K562 (cell line): ENCODE data around the gene PCMTD2. TPM values are rescaled to one million over a fixed set of nuclear protein-coding genes. Genes with fewer than 3 reads are reported as not detected.

ENCODE experiments used
- ATAC-seq: fragments of 200-7000 bp; cut with Tn5 transposase; 3 replicates; pipeline ENCODE4 v1.9.1; 2020; ENCODE audit warnings: moderate library complexity
- BruUV-seq: library from RNA; stranded (reverse); fragments of 400-500 nt; replicated peaks from 2 replicates; lab custom pipeline; 2021; lab: Mats Ljungman, UMichigan
- CTCF ChIA-PET: fragments of 300-600 bp; formaldehyde crosslinking; extraction: SDS; loops from one replicate; lab custom pipeline; 2021; ENCODE audit warnings: low intra/inter-chr PET ratio; lab: Yijun Ruan, JAX
- POLR2A ChIA-PET: fragments of 300-600, 350-650 bp; sonication (Branson Sonifier 250); formaldehyde crosslinking; extraction: SDS; loops from one replicate; lab custom pipeline; 2021; ENCODE audit warnings: antibody characterized with exemption, inconsistent platforms; lab: Yijun Ruan, JAX
- DNase-seq, 4 experiments: peaks; one replicate each; pipeline versions ENCODE4 v3.0.0 to v3.0.0-alpha.2; 2011 to 2018; ENCODE audit warnings: low spot score in 3 of 4, mixed read lengths in 3 of 4; ENCODE audit errors: extremely low read depth in 1 of 4
- FAIRE-seq: peaks from 2 replicates; lab custom pipeline; 2011; peaks lifted over from hg19 to GRCh38; lab: Jason Lieb, UNC
- H2AFZ ChIP-seq: 2 replicates; pipeline ENCODE4 v1.6.0; 2011; ENCODE audit warnings: low read depth, low read length, control low read depth, inconsistent platforms
- H3K27ac ChIP-seq: fragments of 200-600 bp; 3 replicates; pipeline ENCODE4 v1.8.0; 2011; ENCODE audit warnings: low read depth, mild to moderate bottlenecking, control low read depth, inconsistent platforms, low read length, moderate library complexity, mixed read lengths; ENCODE audit errors: extremely low read depth
- H3K27me3 ChIP-seq, 2 experiments: fragments of 300-600 bp in 1 of 2; 2 replicates in 1 of 2; 3 replicates in 1 of 2; pipeline versions ENCODE4 v1.6.0 to v1.8.0; 2011; ENCODE audit warnings: inconsistent platforms in 2 of 2, low read length in 2 of 2, mild to moderate bottlenecking in 1 of 2, mixed read lengths in 1 of 2, moderate library complexity in 1 of 2; ENCODE audit not compliant: control insufficient read depth in 2 of 2, insufficient read depth in 2 of 2
- H3K36me3 ChIP-seq: fragments of 300-600 bp; 3 replicates; pipeline ENCODE4 v1.8.0; 2011; ENCODE audit warnings: mild to moderate bottlenecking, low read length, inconsistent platforms; ENCODE audit not compliant: control insufficient read depth, insufficient read depth
- H3K4me1 ChIP-seq, 2 experiments: fragments of 200-600 bp in 1 of 2; replicated peaks in 1 of 2; 2 replicates in 1 of 2; 3 replicates in 1 of 2; pipeline versions ENCODE4 v1.5.1 to v1.8.0; 2011; ENCODE audit warnings: inconsistent platforms in 2 of 2, low read length in 2 of 2, mild to moderate bottlenecking in 1 of 2, mixed read lengths in 1 of 2, moderate library complexity in 1 of 2; ENCODE audit not compliant: control insufficient read depth in 2 of 2, insufficient read depth in 2 of 2
- H3K4me2 ChIP-seq: 2 replicates; pipeline ENCODE4 v1.6.1; 2011; ENCODE audit warnings: low read length, control low read depth, inconsistent platforms, mixed read lengths; ENCODE audit not compliant: insufficient read depth
- H3K4me3 ChIP-seq: fragments of 200-600 bp; sonication (generic), shearing (Covaris generic); 2 replicates; pipeline ENCODE4 v1.5.1; 2016; ENCODE audit warnings: control low read depth, inconsistent platforms
- H3K79me2 ChIP-seq: fragments of 200-600 bp; 3 replicates; pipeline ENCODE4 v1.8.0; 2011; ENCODE audit warnings: low read length, inconsistent platforms; ENCODE audit not compliant: control insufficient read depth, insufficient read depth
- H3K9ac ChIP-seq, 2 experiments: 2 replicates each; pipeline versions ENCODE4 v1.6.0 to v1.6.1; 2011; ENCODE audit warnings: low read depth in 2 of 2, low read length in 2 of 2, control low read depth in 1 of 2, inconsistent platforms in 1 of 2, mild to moderate bottlenecking in 1 of 2, mixed read lengths in 1 of 2; ENCODE audit not compliant: insufficient read depth in 1 of 2
- H3K9me1 ChIP-seq: one replicate; pipeline ENCODE4 v1.6.0; 2011; ENCODE audit warnings: inconsistent platforms, mild to moderate bottlenecking, low read length, moderate library complexity; ENCODE audit not compliant: control insufficient read depth, insufficient read depth
- H3K9me3 ChIP-seq: replicated peaks from 2 replicates; pipeline ENCODE4 v1.5.1; 2011; ENCODE audit warnings: low read depth, low read length, inconsistent platforms; ENCODE audit not compliant: control insufficient read depth, insufficient read depth
- H4K20me1 ChIP-seq: replicated peaks from 2 replicates; pipeline ENCODE4 v1.6.1; 2011; ENCODE audit warnings: low read length, inconsistent platforms, mixed read lengths; ENCODE audit not compliant: control insufficient read depth, insufficient read depth
- GTF2A2 ChIP-seq: IDR thresholded peaks from 2 replicates; pipeline ENCODE4 v1.6.1; 2016; ENCODE audit warnings: mild to moderate bottlenecking, missing genetic modification characterization, missing compliant biosample characterization
- NCOR1 ChIP-seq: fragments of 450-650 bp; IDR thresholded peaks from 2 replicates; pipeline ENCODE4 v1.6.1; 2016; ENCODE audit warnings: mild to moderate bottlenecking, moderate library complexity
- SETDB1 ChIP-seq: IDR thresholded peaks from one replicate; pipeline ENCODE4 v1.6.1; 2012; ENCODE audit warnings: low read length, control low read depth, inconsistent platforms
- SIX5 ChIP-seq, 2 experiments: IDR thresholded peaks; 2 replicates each; pipeline ENCODE4 v1.6.1; 2011; ENCODE audit warnings: low read length in 2 of 2, borderline replicate concordance in 1 of 2, low read depth in 1 of 2, mild to moderate bottlenecking in 1 of 2, moderate library complexity in 1 of 2; ENCODE audit not compliant: insufficient read depth in 1 of 2
- TFAP4 ChIP-seq: sonication (generic); formaldehyde crosslinking; IDR thresholded peaks from 2 replicates; pipeline ENCODE4 v1.8.0; 2022; ENCODE audit warnings: missing genetic modification reagents, mild to moderate bottlenecking, moderate library complexity, borderline replicate concordance
- WGBS: fragments of 100-300 bp; shearing (Covaris generic); methylation state at CpG from one replicate; pipeline ENCODE4 v1.1.6; 2016; ENCODE audit warnings: low coverage, mixed read lengths; ENCODE audit not compliant: insufficient coverage; ENCODE audit errors: missing lambda C conversion rate; 5-methylcytosine and 5-hydroxymethylcytosine counted together
- in situ Hi-C: fragments of 300-500 bp; cut with MboI; formaldehyde crosslinking; loops from 4 replicates; pipeline ENCODE4 v1.15.0; 2018; ENCODE audit warnings: inconsistent platforms, mixed read lengths
- intact Hi-C: fragments of 100-400 bp; cut with micrococcal nuclease; formaldehyde crosslinking; loops from 2 replicates; pipeline ENCODE4 v1.14.2; 2022
- polyA plus RNA-seq, 8 experiments: library from polyadenylated mRNA; depleted of rRNA in 4 of 8; stranded (reverse) in 5 of 8; unstranded in 3 of 8; fragments of >200 nt; fragmentation: Nextera tagmentation in 2 of 8; fragmentation: Illumina TruSeq in 1 of 8; extraction: Ambion mirVana in 2 of 8; extraction: Trizol in 1 of 8; gene quantifications; 2 replicates each; pipeline versions ENCODE4 v1.2.1 to v1.2.3, GENCODE V29; 2011 to 2014; ENCODE audit warnings: inconsistent platforms in 1 of 8, missing spikeins in 1 of 8
- total RNA-seq, 7 experiments: library from RNA; depleted of rRNA in 6 of 7; stranded (reverse); fragments of >200 nt in 6 of 7; fragmentation: Illumina TruSeq in 2 of 7; extraction: Trizol in 2 of 7; gene quantifications; 2 replicates each; pipeline versions ENCODE4 v1.2.1 to v1.2.3, GENCODE V29; 2011 to 2021; ENCODE audit warnings: low replicate concordance in 1 of 7
- TF ChIP-seq, protein P1 (sequence below): fragments of 250-450 bp; sonication (Bioruptor Pico); IDR thresholded peaks from 2 replicates; pipeline ENCODE4 v1.8.0; 2022; ENCODE audit warnings: inconsistent platforms
- TF ChIP-seq, protein P2 (sequence below): fragments of 450-650 bp; formaldehyde crosslinking; IDR thresholded peaks from 2 replicates; pipeline ENCODE4 v1.4.0; 2022; ENCODE audit warnings: missing genetic modification characterization
- TF ChIP-seq, protein P3 (sequence below): fragments of 250-450 bp; sonication (Bioruptor Pico); IDR thresholded peaks from 2 replicates; pipeline ENCODE4 v1.4.0; 2020
- TF ChIP-seq, protein P4 (sequence below): fragments of 450-650 bp; formaldehyde crosslinking; IDR thresholded peaks from 2 replicates; pipeline ENCODE4 v1.4.0; 2022; ENCODE audit warnings: mild to moderate bottlenecking, moderate library complexity

PCMTD2 gene
- total and polyA plus RNA-seq, 9 of the 15 experiments (the other 6 are each of a cell fraction or from before 2014, with no cell fraction given): 11.3 to 49.3 (median 28.4) TPM

DNA sequence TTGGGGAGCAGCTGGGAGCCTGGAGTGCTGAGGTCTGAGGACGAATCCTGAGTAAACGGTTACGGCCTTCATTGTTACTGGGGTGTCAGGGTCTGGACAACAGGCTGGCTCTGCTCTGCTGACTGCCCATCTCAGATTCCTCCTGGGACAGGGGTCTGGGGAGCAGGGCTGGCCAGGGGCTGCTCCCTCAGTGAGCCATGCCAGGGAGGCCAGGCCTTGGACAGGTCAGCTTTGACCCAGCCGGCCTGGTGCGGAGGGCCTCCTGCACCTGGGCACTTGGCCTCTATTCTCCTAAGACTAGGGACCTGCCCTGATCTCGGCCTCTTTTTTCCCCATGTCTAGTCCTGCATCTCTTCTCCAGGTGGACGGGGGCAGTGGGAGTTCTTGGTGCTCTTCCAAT is 46.4 kb upstream of the PCMTD2 start:
- no peak for FAIRE-seq
- no peak overlapping the region for H3K4me2 ChIP-seq
- ChIA-PET CTCF (no interaction called here), POLR2A (interaction anchor here (0.6 kb wide), 1 partner anchor 47 kb away, joined by 3 read pairs; the partner anchor contains the start of gene PCMTD2)
- DNase-seq: no peak
- H2AFZ ChIP-seq: no peak overlapping the region
- no peaks in the 10 kb centered on the region for H3K79me2 ChIP-seq
- H3K9me3 ChIP-seq: no peaks in the 10 kb centered on the region
- peaks cover 3 to 22% of the 10 kb centered on the region in 2 experiments; a peak in 4 of 5 replicates for H3K4me1 ChIP-seq
- no peak for ATAC-seq
- intact Hi-C loops (no loop called here), in situ Hi-C loops (no loop called here)
- H3K36me3 ChIP-seq: no peaks in the 10 kb centered on the region
- peaks cover 16% of the 10 kb centered on the region; the same call in 1 of the 2 replicates for H4K20me1 ChIP-seq
- H3K4me3 ChIP-seq: no peak overlapping the region
- WGBS: 18% methylated on average over 6 of the region's 7 CpGs
- no peaks in the 10 kb centered on the region for H3K9me1 ChIP-seq
- TF ChIP-seq, protein P1, sequence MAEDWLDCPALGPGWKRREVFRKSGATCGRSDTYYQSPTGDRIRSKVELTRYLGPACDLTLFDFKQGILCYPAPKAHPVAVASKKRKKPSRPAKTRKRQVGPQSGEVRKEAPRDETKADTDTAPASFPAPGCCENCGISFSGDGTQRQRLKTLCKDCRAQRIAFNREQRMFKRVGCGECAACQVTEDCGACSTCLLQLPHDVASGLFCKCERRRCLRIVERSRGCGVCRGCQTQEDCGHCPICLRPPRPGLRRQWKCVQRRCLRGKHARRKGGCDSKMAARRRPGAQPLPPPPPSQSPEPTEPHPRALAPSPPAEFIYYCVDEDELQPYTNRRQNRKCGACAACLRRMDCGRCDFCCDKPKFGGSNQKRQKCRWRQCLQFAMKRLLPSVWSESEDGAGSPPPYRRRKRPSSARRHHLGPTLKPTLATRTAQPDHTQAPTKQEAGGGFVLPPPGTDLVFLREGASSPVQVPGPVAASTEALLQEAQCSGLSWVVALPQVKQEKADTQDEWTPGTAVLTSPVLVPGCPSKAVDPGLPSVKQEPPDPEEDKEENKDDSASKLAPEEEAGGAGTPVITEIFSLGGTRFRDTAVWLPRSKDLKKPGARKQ (CRISPR knock-in tag): no peak
- TF ChIP-seq NCOR1 (no peak), GTF2A2 (tag) (no peak), TFAP4 (CRISPR knock-in tag) (no peak), SIX5 (IDR thresholded peaks at IDR 0.05; ENCODE audit: borderline replicate concordance in 1 of 2, insufficient read depth in 1 of 2, low read depth in 1 of 2, low read length in 2 of 2) (no peak), SETDB1 (no peak)
- TF ChIP-seq, protein P2, sequence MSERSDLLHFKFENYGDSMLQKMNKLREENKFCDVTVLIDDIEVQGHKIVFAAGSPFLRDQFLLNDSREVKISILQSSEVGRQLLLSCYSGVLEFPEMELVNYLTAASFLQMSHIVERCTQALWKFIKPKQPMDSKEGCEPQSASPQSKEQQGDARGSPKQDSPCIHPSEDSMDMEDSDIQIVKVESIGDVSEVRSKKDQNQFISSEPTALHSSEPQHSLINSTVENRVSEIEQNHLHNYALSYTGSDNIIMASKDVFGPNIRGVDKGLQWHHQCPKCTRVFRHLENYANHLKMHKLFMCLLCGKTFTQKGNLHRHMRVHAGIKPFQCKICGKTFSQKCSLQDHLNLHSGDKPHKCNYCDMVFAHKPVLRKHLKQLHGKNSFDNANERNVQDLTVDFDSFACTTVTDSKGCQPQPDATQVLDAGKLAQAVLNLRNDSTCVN (CRISPR knock-in tag): no peak
- TF ChIP-seq, protein P3, sequence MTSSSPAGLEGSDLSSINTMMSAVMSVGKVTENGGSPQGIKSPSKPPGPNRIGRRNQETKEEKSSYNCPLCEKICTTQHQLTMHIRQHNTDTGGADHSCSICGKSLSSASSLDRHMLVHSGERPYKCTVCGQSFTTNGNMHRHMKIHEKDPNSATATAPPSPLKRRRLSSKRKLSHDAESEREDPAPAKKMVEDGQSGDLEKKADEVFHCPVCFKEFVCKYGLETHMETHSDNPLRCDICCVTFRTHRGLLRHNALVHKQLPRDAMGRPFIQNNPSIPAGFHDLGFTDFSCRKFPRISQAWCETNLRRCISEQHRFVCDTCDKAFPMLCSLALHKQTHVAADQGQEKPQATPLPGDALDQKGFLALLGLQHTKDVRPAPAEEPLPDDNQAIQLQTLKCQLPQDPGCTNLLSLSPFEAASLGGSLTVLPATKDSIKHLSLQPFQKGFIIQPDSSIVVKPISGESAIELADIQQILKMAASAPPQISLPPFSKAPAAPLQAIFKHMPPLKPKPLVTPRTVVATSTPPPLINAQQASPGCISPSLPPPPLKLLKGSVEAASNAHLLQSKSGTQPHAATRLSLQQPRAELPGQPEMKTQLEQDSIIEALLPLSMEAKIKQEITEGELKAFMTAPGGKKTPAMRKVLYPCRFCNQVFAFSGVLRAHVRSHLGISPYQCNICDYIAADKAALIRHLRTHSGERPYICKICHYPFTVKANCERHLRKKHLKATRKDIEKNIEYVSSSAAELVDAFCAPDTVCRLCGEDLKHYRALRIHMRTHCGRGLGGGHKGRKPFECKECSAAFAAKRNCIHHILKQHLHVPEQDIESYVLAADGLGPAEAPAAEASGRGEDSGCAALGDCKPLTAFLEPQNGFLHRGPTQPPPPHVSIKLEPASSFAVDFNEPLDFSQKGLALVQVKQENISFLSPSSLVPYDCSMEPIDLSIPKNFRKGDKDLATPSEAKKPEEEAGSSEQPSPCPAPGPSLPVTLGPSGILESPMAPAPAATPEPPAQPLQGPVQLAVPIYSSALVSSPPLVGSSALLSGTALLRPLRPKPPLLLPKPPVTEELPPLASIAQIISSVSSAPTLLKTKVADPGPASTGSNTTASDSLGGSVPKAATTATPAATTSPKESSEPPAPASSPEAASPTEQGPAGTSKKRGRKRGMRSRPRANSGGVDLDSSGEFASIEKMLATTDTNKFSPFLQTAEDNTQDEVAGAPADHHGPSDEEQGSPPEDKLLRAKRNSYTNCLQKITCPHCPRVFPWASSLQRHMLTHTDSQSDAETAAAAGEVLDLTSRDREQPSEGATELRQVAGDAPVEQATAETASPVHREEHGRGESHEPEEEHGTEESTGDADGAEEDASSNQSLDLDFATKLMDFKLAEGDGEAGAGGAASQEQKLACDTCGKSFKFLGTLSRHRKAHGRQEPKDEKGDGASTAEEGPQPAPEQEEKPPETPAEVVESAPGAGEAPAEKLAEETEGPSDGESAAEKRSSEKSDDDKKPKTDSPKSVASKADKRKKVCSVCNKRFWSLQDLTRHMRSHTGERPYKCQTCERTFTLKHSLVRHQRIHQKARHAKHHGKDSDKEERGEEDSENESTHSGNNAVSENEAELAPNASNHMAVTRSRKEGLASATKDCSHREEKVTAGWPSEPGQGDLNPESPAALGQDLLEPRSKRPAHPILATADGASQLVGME (CRISPR knock-in tag): no peak
- TF ChIP-seq, protein P4, sequence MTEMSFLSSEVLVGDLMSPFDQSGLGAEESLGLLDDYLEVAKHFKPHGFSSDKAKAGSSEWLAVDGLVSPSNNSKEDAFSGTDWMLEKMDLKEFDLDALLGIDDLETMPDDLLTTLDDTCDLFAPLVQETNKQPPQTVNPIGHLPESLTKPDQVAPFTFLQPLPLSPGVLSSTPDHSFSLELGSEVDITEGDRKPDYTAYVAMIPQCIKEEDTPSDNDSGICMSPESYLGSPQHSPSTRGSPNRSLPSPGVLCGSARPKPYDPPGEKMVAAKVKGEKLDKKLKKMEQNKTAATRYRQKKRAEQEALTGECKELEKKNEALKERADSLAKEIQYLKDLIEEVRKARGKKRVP (CRISPR knock-in tag): no peak
- H3K9ac ChIP-seq: no peak overlapping the region
- H3K27me3 ChIP-seq: peaks cover 58 to 93% of the 10 kb centered on the region in 2 experiments
- no peak overlapping the region for H3K27ac ChIP-seq
- BruUV-seq: no TSS peak
